NCI-H69 (cell line): ENCODE data around the gene NEMP2.
A peak's percentile ranks its signal among the peaks of the same experiment; 100 is the strongest.

Experiments
- DNase-seq: peaks from one replicate; lab custom pipeline; 2025; lab: John Stamatoyannopoulos, UW

The NEMP2 gene, protein sequence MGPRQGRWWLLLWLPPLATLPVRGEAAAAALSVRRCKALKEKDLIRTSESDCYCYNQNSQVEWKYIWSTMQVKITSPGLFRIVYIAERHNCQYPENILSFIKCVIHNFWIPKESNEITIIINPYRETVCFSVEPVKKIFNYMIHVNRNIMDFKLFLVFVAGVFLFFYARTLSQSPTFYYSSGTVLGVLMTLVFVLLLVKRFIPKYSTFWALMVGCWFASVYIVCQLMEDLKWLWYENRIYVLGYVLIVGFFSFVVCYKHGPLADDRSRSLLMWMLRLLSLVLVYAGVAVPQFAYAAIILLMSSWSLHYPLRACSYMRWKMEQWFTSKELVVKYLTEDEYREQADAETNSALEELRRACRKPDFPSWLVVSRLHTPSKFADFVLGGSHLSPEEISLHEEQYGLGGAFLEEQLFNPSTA

DNA sequence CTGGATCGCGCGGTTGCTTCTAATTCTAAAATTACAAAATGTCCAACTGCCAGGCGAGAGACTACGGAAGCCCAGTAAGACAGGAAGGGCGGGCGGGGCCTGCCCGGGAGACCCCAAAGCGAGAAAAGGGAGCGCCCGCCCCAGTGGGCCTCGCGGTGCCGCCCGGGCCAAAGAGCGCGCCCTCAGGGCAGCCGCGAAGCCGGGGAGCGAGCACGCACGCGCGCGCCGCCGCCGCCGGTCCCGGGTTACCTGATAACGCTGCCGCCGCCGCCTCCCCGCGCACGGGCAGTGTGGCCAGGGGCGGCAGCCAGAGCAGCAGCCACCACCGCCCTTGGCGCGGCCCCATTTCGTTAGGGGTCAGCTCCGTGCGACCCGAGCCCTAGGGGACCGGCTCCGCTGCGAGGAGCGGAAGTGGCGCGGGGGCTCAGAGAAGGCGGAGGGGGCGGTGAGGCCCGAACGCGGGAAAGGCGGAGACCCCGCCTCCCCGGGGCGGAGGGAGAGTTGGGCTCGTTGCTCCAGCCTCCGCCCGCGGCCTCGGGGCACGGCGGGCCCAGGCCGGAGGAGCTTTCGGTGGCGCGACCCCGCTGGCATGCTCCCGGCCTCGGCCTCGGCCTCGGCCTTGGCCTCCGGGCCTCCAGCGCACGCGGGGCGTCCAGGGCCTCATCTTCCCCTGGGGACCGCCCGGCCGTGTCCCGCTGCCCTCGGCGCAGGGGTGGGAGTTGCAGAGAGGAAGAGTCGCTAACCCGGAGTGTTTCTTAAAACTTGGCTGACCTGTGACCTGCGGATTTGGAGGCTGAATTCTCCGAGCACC lies at the start of gene NEMP2:
Gene NEMP2, minus strand, starts transcription at position 413 of the 811 bp plus-strand sequence. Its CDS starts 67 bp downstream, at position 346.
- DNase-seq: peak; percentile 94

- DNase-seq: peak; percentile 57
Measured at GRCh38 chr2:190583507-190584337, 49.2 kb upstream of the NEMP2 start.

GRCh38 chr2:190582736-190583506 lies 48.4 kb upstream of the NEMP2 start:
- DNase-seq: no peak

DNA sequence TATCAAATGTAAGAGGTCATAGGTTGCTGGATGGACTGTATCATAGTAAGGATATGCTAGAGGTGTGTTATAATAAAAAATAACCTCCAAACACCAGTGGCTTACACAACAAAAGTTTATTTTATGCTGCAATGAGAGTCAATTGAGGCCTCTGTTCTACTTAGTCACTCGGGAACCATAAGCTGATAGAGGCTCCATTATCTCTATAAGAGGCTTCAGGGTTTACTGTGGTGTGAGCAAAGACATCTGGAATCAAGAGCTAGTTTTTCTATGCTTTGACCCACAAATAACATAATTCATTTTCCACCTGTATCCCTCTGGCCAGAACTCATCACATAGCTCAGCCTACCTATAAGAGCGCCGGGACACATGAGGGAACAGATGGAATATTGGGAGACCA lies 47.5 kb upstream of the NEMP2 start:
- DNase-seq: no peak

DNA sequence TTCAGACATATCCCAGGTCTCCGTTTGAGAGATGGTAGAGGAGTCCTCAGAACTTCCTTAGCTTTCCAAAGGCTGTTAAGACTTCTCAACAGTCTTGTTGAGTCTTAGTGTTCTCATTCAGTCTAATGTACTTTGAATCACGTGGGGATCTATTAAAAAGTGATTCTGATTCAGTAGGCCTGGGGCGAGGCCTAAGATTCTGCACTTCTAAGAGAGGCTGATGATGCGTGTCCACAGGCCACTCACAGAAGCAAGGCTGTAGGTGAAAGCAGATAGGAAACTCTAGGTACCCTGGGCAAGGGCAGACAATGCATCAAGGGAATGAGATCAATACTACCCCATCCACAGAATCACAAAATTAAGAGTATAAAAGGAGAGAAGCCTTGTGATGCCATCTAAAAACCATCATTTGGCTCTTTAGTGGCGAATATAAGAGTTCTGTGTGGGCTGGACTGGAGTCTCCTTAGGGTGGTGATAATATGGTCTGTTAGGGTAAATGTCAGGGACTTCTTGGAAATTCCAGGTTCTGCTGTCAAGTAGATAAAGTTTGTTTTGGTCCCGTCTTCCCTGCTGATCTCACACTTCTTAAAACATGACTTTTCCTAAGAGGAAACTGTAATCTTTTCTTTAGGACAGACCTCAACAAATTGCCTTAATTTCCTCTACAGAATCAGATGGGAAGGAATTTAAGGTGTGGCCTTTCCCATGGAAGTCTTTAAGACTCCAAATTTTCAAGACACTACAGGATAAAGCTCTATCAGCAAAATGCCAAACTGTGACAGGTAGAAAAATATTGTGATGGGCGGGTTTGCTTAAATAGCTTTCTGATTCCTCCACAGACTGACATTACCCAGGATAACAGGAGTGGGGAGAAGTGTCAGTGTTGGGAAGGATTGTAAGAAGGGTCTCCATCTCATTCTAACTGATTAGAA lies 45.7 kb upstream of the NEMP2 start:
- DNase-seq: no peak

DNA sequence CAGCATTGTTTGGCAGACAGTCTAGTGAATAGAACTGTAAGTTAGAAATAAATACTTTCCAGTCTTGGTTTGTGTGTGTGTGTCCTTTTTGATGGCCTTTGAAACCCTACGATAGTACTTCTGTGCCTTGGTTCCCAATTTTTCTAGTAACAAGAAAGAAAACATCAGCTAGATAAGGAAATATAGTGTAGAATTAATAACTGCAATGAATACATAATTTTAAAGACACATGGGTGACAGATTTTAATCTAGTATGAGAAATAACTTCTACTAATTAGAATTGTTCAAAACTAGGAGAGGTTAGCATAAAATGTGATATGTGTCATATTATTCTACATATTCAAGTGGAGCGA lies 44.5 kb upstream of the NEMP2 start:
- DNase-seq: no peak

GRCh38 chr2:190578158-190579057 lies 43.9 kb upstream of the NEMP2 start:
- DNase-seq: peak; percentile 94

GRCh38 chr2:190576573-190576972 lies 42.1 kb upstream of the NEMP2 start:
- no peak for DNase-seq

DNA sequence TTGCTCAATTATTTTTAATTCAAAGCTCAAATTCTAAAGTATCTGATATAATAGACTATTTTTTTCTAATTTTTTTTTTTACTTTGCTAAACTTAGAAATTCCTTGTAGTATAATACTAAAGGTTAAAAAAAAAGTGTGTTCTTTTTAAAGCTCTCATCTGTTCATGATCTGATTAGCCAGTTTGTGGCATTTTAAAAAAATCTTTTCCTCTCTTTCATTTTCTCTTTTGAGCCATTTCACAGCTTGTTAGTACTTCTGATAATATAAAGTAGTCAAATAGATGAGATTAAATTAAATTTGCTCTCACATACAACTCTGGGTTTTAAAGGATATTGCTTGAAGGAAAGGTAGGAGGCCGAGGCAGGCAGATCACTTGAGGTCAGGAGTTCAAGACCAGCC lies 40.7 kb upstream of the NEMP2 start:
- DNase-seq: no peak

DNA sequence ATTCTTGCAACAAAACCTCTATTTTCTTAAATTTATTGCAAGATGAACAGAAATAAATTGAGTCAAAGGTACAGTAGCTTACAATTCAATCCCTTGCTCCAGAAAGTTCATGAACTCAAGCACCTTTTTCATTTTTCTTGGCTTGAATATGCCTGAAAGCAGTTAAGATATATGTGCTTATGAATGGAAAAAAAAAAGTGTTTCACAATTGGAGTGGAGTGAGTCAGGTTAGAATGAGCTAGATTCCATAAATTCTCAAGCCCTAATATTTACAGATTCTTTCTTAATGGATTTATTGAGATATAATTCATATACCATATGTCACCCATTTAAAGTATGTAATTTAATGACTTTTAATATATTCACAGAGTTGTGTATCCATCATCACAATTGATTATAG lies 39.6 kb upstream of the NEMP2 start:
- DNase-seq: no peak

GRCh38 chr2:190572246-190572645 lies 37.7 kb upstream of the NEMP2 start:
- DNase-seq: peak; percentile 13

DNA sequence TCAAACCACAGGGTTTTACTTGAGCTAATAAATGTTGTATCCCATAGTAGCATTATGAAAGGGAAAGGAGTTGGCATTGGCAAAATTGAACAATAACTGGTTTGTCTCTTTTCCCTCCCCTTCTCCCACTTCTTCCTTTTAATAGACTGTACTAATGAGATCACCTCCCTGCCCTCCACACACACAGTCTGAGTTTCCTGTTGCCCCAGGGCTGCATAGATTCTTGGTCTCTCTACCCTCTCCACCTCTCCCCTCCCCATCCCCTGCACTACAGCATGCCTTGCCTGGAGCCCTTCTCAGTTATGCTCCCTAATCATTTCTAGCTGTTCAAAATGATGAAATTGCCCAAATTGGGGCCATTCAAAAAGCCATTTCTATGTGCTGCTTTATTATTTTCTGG lies 37.2 kb upstream of the NEMP2 start:
- DNase-seq: peak; percentile 80

DNA sequence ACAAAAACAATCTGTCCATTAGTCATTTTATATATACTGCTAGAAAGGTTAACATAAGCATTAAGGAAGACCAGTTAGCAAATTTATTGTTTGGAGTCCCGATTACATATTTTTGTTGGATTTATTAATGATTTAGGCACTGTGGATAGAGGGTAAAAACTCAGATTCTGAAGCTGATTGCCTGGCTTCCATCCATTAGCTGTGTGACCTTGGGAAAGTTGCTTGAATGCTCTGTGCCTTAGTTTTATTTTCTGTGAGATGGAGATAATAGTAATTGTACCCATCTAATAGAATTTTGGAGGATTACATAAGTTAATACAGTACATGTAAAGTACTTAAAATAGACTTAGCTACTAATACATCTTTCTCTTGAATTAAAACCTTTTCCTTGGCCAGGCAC lies 36.3 kb upstream of the NEMP2 start:
- DNase-seq: no peak

- DNase-seq: no peak
Measured at GRCh38 chr2:190569994-190570755, 35.7 kb upstream of the NEMP2 start.

DNA sequence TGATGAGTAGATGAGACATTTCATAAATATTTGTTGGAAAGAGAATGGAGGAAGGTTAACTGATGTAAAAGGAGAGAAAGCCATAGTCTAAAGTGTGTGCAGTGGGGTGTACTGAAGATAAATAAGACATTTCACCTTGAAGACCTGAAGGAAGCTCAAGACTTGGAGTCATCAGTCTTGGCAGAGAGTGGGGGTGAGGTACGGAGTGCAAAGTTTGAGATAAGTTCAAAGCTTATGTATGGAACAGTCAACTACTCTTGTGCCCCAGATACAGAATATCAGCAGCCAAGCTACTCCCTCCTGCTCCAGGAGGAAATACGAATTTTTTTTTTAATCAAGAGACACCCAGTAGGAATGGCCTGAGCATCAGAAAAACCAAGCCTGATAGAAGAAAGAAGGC lies 30.3 kb upstream of the NEMP2 start:
- DNase-seq: no peak

- peak; percentile 39 for DNase-seq
Measured at GRCh38 chr2:190563646-190564045, 29.1 kb upstream of the NEMP2 start.

GRCh38 chr2:190563109-190563508 lies 28.6 kb upstream of the NEMP2 start:
- peak; percentile 6 for DNase-seq

- DNase-seq: peak; percentile 79
Measured at GRCh38 chr2:190562121-190562520, 27.6 kb upstream of the NEMP2 start.

DNA sequence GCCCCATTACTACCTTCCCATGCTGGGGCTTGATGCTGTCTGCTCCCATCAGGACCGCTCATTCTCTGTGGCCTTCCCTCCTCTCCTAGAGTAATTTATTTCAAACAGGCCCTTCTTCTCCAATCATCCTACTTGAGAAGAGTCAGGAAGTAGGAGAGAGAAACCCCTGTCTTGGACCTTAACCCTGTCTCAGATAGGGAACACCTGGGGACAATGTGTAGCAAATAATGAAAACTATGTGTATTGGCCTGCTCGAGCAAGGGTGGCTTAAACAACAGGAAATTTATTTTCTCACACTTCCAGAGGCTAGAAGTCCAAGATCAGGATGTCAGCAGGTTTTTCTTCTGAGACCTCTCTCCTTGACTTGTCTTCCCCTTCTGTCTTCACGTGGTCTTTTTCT lies 26.6 kb upstream of the NEMP2 start:
- DNase-seq: no peak
